Fibroblast of lung (primary cell): ENCODE measurements around the gene POMT1.

Experiments used
- CTCF ChIP-seq, 2 donors: IDR thresholded peaks in 1 of 2; conservative IDR thresholded peaks in 1 of 2; 1 replicate in 1 of 2; 2 replicates in 1 of 2; pipeline ENCODE4 v1.5.1; 2011 to 2012; ENCODE audit warnings: low read length in 2 of 2, control low read depth in 1 of 2, inconsistent platforms in 1 of 2, low read depth in 1 of 2, mild to moderate bottlenecking in 1 of 2
- EZH2 ChIP-seq: IDR thresholded peaks from 2 replicates; pipeline ENCODE4 v1.5.1; 2012; ENCODE audit warnings: low read length, control low read depth, mild to moderate bottlenecking; ENCODE audit errors: missing control alignments

GRCh38 chr9:131469356-131469755 is 33.4 kb upstream of the POMT1 start:
- TF ChIP-seq CTCF (conservative IDR thresholded peaks at IDR 0.05 in 1 of 2, IDR thresholded peaks at IDR 0.05 in 1 of 2; ENCODE audit: low read depth in 1 of 2, low read length in 2 of 2) (no peak), EZH2 (no peak)
